HepG2 (cell line): ENCODE measurements around the gene NATD1. TPM values are rescaled to one million over a fixed set of nuclear protein-coding genes. Genes with fewer than 3 reads are reported as not detected.

ENCODE experiments used
- ATF7-NPFF ChIP-seq: sonication (generic); formaldehyde crosslinking; IDR thresholded peaks from 2 replicates; pipeline ENCODE4 v1.8.1; 2023; ENCODE audit warnings: mild to moderate bottlenecking, low read depth, missing genetic modification reagents, moderate library complexity
- E2F2 ChIP-seq: sonication (generic); formaldehyde crosslinking; IDR thresholded peaks from 2 replicates; pipeline ENCODE4 v1.4.0; 2020; ENCODE audit warnings: missing genetic modification reagents, borderline replicate concordance
- KDM5A ChIP-seq: fragments of 200-600 bp; sonication (generic); IDR thresholded peaks from 2 replicates; pipeline ENCODE4 v1.7.0; 2018; ENCODE audit warnings: antibody characterized with exemption, mild to moderate bottlenecking, low read length, borderline replicate concordance
- PRPF4 ChIP-seq: fragments of 200-400 bp; formaldehyde crosslinking; IDR thresholded peaks from 2 replicates; pipeline ENCODE4 v1.6.1; 2016; ENCODE audit warnings: low read length, low read depth; ENCODE audit not compliant: poor library complexity, severe bottlenecking
- SAP130 ChIP-seq: IDR thresholded peaks from 2 replicates; pipeline ENCODE4 v1.6.1; 2016; ENCODE audit warnings: low read depth
- SATB2 ChIP-seq: sonication (generic); formaldehyde crosslinking; IDR thresholded peaks from 2 replicates; pipeline ENCODE4 v1.5.0; 2020; ENCODE audit warnings: missing genetic modification reagents
- SETDB1 ChIP-seq: sonication (generic); formaldehyde crosslinking; IDR thresholded peaks from 2 replicates; pipeline ENCODE4 v1.5.1; 2020; ENCODE audit warnings: missing genetic modification reagents, mild to moderate bottlenecking, borderline replicate concordance
- SMC3 ChIP-seq: IDR thresholded peaks from 2 replicates; pipeline ENCODE4 v1.6.1; 2011; ENCODE audit warnings: low read length, improper control_type of control experiment
- SNAPC2 ChIP-seq: sonication (generic); formaldehyde crosslinking; IDR thresholded peaks from 2 replicates; pipeline ENCODE4 v1.8.1; 2022; ENCODE audit warnings: mild to moderate bottlenecking, missing genetic modification reagents
- SNAPC4 ChIP-seq: sonication (generic); formaldehyde crosslinking; IDR thresholded peaks from 2 replicates; pipeline ENCODE4 v1.4.0; 2020; ENCODE audit warnings: mild to moderate bottlenecking, missing genetic modification reagents
- STAT5B ChIP-seq: sonication (generic); formaldehyde crosslinking; IDR thresholded peaks from 2 replicates; pipeline ENCODE4 v1.4.0; 2020; ENCODE audit warnings: missing genetic modification reagents
- U2AF1 ChIP-seq: fragments of 200-400 bp; formaldehyde crosslinking; optimal IDR thresholded peaks from 2 replicates; pipeline ENCODE3; 2017; ENCODE audit warnings: mild to moderate bottlenecking, low read depth, low read length
- XRCC5 ChIP-seq: fragments of 200-400 bp; formaldehyde crosslinking; optimal IDR thresholded peaks from 2 replicates; pipeline ENCODE3; 2017; ENCODE audit warnings: mild to moderate bottlenecking, low read length
- ZKSCAN5 ChIP-seq: sonication (generic); formaldehyde crosslinking; IDR thresholded peaks from 2 replicates; pipeline ENCODE4 v1.5.1; 2020; ENCODE audit warnings: mild to moderate bottlenecking, missing genetic modification reagents
- ZMYM2 ChIP-seq: sonication (generic); formaldehyde crosslinking; IDR thresholded peaks from 2 replicates; pipeline ENCODE4 v1.8.0; 2022; ENCODE audit warnings: mild to moderate bottlenecking, missing genetic modification reagents
- ZNF34 ChIP-seq: sonication (generic); formaldehyde crosslinking; IDR thresholded peaks from 2 replicates; pipeline ENCODE4 v1.4.0; 2020; ENCODE audit warnings: mild to moderate bottlenecking, missing genetic modification reagents, borderline replicate concordance
- ZNF513 ChIP-seq: sonication (generic); formaldehyde crosslinking; conservative IDR thresholded peaks from 2 replicates; pipeline ENCODE4 v1.5.0; 2020; ENCODE audit warnings: missing genetic modification reagents
- ZNF660 ChIP-seq: sonication (generic); formaldehyde crosslinking; IDR thresholded peaks from 2 replicates; pipeline ENCODE4 v1.5.1; 2020; ENCODE audit warnings: mild to moderate bottlenecking, low read depth, missing genetic modification reagents, borderline replicate concordance
- ZNF670 ChIP-seq: sonication (generic); formaldehyde crosslinking; IDR thresholded peaks from 2 replicates; pipeline ENCODE4 v1.8.0; 2022; ENCODE audit warnings: mild to moderate bottlenecking, missing genetic modification reagents, borderline replicate concordance
- ZNF800 ChIP-seq: sonication (generic); formaldehyde crosslinking; IDR thresholded peaks from 2 replicates; pipeline ENCODE4 v1.4.0; 2020; ENCODE audit warnings: missing genetic modification reagents
- polyA plus RNA-seq, 8 experiments: library from polyadenylated mRNA; depleted of rRNA in 3 of 8; stranded (reverse) in 7 of 8; unstranded in 1 of 8; fragments of >200 nt; fragmentation: Illumina TruSeq in 4 of 8; extraction: Trizol in 4 of 8; gene quantifications; 2 replicates each; pipeline versions ENCODE4 v1.2.1 to v1.2.3, GENCODE V29; 2011 to 2016; ENCODE audit warnings: low read depth in 4 of 8, missing spikeins in 1 of 8, mixed read lengths in 1 of 8; ENCODE audit not compliant: insufficient read depth in 1 of 8
- total RNA-seq, 5 experiments: library from RNA; depleted of rRNA; stranded (reverse); fragments of >200 nt; fragmentation: Illumina TruSeq; extraction: Trizol; gene quantifications; 2 replicates each; pipeline ENCODE4 v1.2.3, GENCODE V29; 2016; ENCODE audit warnings: low read depth in 1 of 5

Gene NATD1
- total and polyA plus RNA-seq, 2 of the 13 experiments (the other 11 are each of a cell fraction or from before 2014, with no cell fraction given): 0.31 to 2.3 TPM

GRCh38 chr17:21275579-21276263, 22.5 kb upstream of the NATD1 start (continued):
- 0 out of 2 replicates have a peak, but pooled peaks have one; percentile 73 for TF ChIP-seq ZMYM2 (CRISPR knock-in tag)
- TF ChIP-seq SNAPC4: 0 out of 2 replicates have a peak, but pooled peaks have one; percentile 52
- TF ChIP-seq U2AF1: no peak
- no peak; the same call in 1 of the 2 replicates for TF ChIP-seq ZNF800 (CRISPR knock-in tag)
- TF ChIP-seq ZNF670 (CRISPR knock-in tag): peak; percentile 87; the same call in 1 of the 2 replicates
- no peak for TF ChIP-seq ZNF660 (CRISPR knock-in tag)
- TF ChIP-seq XRCC5: peak; percentile 28
- no peak for TF ChIP-seq KDM5A
- TF ChIP-seq SATB2: 0 out of 2 replicates have a peak, but pooled peaks have one; percentile 37
- no peak for TF ChIP-seq PRPF4
- TF ChIP-seq E2F2 (CRISPR knock-in tag): no peak; the same call in 1 of the 2 replicates
- TF ChIP-seq STAT5B (CRISPR knock-in tag): no peak
- no peak for TF ChIP-seq SNAPC2 (CRISPR knock-in tag)
- TF ChIP-seq ZNF513: no peak
- peak; percentile 57; the same call in 1 of the 2 replicates for TF ChIP-seq ATF7-NPFF (CRISPR knock-in tag)
- peak; percentile 69 for TF ChIP-seq SAP130 (CRISPR knock-in tag)
- no peak for TF ChIP-seq SMC3
- TF ChIP-seq ZNF34 (CRISPR knock-in tag): no peak
- TF ChIP-seq ZKSCAN5 (CRISPR knock-in tag): no peak
- TF ChIP-seq SETDB1: no peak
